GM18519 (cell line): ENCODE measurements around the gene RSPH10B2.
"Not testable (repeated sequence)": the region's sequence is repeated elsewhere in the genome, so short reads cannot be mapped to it uniquely, and the experiment has no call there.

Experiments
- ATAC-seq: cut with Tn5 transposase; IDR thresholded peaks from one replicate; pipeline ENCODE4 v1.9.1; 2021; ENCODE audit warnings: mild to moderate bottlenecking, moderate library complexity; ENCODE audit not compliant: unreplicated experiment, low FRiP score

The RSPH10B2 gene

DNA sequence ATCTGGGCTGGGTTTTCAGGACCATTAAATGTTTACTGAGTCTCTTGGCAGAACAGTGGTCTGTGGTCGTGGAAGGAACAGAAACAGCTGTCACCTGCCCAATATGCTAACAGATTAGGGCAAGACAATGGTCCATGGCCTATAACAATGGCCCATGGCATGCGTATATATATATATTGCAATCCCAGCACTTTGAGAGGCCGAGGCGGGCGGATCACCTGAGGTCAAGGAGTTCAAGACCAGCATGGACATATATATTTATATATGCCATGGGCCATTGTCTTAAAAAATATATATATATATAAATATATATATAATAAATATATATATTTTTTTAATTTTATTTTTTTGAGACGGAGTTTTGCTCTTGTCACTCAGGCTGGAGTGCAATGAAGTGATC lies 27.7 kb downstream of the RSPH10B2 start:
- not testable (repeated sequence) for ATAC-seq

DNA sequence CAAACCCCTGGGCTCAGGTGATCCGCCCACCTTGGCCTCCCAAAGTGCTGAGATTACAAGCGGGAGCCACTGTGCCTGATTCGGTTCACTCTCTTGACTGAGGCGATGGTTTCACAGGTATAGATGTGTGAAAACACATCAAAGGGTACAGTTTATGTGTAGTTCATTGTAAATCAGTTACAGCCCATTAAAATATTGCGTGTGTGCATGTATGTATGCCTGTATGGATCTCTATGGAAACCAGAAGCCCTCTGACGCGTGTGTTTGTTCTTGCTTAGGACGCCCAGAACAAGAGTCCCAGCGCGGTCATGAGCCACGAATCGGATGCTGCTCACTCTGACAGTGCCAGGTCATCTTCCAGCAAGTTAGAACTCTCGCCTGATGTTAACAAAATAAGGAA lies 35.5 kb downstream of the RSPH10B2 start:
- ATAC-seq, result not testable (repeated sequence)

DNA sequence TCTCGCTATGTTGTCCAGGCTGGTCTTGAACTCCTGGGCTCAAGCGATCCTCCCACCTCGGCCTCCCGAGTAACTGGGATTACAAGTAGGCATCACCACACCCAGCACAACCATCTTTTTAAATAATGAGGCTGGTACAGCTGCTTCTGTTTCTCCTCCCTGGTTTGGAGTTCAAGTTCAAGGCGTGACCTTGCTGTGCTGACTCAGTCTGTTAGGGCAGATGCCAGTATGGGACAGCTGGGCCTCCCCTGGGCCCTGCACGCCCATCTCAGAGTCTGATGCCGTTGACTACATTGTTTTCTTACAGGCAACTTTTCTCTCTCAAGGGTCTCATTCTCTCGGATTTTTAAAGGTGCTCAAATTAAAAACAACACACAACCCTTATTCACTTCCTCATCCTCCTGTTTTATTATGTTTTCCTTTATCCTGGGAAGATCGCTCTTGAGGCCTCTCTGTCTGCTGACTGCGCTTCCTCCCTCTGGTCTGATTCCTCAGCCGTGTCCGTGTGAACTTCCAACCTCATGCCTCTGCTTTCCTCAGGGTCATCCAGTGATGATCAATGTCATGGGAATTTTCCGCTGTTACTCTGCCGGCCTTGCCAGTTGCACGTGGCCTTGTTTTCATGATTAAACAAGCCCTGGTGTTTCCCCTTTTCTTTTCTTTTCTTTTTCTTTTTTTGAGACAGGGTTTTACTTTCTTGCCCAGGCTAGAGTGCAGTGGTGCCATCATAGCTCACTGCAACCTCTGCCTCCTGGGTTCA lies 38.4 kb downstream of the RSPH10B2 start:
- not testable (repeated sequence) for ATAC-seq

DNA sequence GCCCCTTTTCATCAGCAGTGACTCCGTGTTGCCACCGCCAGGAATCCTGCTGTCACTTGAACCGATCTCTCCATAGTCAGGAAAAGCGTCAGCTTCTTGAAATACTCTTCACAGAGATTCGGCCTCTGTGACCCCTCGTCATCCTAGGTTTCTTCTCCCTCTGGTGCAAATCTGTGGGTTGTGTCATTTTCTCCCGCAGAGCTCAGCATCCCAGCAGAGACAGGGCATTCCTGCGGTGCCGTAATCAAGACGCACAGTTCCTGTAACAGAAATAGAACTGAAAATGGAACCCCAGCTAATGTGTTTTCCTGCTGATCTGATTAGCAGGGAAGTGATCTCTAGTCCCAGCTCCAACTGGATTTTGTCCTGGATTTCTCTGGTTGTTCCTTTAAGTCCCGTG lies 40.4 kb downstream of the RSPH10B2 start:
- not testable (repeated sequence) for ATAC-seq

DNA sequence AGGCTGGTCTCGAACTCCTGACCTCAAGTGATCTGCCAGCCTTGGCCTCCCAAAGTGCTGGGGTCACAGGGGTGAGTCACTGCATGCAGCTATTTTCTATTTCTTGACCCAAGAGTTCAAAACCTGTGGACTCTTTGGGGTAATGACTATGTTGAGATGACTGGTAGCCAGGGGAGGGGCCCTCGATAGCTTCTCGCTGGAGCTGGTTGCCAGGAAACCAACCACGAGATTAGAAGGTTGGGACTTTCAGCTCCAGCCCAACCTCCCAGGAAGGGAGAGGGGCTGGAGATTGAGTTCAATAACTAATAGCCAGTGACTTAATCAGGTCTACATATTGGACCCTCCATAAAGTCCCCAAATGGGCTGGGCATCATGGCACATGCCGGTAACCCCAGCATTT lies 43.3 kb downstream of the RSPH10B2 start:
- not testable (repeated sequence) for ATAC-seq

DNA sequence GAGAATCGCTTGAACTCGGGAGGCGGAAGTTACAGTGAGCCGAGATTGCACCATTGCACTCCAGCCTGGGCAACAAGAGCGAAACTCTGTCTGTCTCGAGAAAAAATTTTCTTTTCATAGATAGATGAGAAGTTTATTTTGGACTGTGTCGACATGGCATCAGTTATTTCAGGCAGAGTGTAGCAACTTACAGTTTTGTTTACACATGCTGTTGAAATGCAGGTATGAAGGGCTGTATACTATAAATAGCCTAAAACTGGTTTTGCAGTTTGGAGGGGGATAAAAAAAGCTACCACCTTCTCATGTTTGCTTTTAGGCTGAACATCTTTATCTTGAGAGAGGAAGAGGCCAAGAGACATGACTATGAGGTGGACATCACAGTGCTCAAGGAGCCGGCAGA lies 44.1 kb downstream of the RSPH10B2 start:
- ATAC-seq, result not testable (repeated sequence)

DNA sequence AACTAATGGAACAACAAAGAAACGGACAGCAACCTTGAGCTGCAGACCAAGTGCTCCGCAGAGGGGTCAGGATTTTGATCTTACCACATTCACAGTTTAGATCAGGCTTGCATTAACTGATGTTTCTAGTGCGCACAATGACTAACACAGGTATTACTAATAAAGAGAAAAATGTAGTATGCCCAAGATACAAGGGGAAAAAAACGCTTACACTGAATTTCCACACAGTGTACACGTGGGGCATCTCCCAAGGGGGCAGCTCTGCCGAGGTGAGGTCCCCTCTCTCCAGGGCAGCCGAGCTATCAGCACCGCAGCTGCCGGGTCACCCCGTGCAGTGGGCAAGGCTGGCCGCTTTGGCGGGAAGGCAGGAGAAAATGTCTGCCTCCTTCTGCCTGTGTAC lies 46.0 kb downstream of the RSPH10B2 start:
- ATAC-seq, result not testable (repeated sequence)

DNA sequence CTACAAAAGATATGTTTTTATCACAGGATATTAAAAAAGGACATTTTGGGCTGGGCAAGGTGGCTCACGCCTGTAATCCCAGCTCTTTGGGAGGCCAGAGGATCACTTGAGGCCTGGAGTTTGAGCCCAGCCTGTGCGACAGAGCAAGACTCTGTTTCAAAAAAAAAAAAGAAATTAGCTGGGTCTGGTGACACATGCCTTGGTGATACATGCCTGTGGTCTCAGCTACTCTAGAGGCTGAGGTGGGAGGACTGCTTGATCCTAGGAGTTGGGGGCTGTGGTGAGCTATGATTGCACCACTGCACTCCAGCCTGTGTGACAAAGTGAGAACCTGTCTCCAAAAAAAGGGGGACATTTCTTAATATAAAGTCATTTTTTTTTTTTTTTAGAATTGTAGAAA lies 46.4 kb downstream of the RSPH10B2 start:
- ATAC-seq, result not testable (repeated sequence)

DNA sequence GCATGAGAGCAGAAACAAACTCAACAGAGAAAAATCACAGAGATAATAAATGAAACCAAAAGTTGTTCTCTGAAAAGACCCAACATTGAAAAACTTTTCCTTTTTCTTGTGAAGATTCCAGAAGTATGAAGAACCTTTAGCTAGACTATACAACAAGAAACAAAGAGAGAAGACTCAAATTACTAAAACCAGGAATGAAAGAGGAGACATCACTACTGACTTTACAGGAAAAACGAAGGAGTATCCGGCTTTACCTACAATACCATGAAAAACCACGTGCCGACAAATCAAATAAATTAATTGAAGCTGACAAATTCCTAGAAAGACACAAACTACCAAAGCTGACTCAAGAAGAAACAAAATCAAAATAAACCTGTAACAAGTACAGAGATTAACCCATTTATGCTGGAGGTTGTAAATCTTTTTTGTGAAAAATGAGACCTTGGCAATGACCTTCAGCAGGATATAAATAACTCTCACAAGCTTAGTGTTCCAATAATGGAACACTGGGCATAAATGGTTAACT lies 53.6 kb downstream of the RSPH10B2 start:
- ATAC-seq, result not testable (repeated sequence)

DNA sequence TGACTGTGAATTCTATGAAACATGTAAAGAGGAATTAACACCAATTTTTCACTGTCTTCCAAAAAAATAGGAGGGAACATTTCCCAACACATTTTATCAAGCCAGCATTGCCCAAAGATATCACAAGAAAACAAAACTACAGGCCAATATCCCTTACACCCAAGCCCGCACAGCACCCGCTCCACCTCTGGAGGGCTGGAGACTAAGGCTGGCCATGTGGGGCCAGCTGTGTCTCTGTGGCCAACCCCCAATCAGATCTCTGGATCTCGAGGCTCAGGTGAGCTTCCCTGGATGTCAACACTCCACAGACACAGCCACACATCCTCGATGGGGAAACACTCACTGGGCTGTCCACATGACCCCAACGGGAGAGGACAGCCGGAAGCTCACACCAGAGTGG lies 54.1 kb downstream of the RSPH10B2 start:
- ATAC-seq, result not testable (repeated sequence)

DNA sequence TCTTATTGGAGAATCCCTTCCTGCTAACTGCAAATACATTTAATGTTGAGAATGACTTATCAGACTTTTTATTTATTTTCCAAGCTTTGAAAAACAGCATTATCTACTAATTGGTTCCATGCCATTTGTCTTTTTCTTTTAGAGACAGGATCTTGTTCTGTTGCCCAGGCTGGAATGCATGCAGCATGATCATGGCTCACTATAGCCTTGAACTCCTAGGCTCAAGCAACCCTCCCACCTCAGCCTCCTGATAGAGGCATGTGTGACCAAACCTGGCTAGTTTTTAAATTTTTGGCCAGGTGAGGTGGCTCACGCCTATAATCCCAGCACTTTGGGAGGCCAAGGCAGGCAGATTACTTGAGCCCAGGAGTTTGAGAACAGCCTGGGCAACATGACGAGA lies 59.1 kb downstream of the RSPH10B2 start:
- ATAC-seq, result not testable (repeated sequence)

DNA sequence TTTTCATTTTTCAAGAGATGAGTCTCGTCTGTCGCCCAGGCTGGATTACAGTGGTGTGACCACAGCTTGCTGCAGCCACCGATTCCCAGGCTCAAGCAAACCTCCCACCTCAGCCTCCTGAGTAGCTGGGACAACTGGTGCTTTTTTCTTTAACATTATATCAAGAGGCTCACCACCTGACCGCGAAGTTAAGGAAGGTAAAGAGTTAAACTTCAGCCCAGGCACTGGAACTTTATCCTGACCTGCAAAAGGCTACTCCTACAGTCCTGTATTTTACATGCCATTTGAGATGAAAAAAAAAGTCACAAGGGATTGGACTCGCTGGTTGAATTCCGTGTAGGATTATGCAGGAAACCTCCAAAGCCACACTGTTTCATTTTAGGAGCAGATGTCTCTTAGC lies 61.6 kb downstream of the RSPH10B2 start:
- not testable (repeated sequence) for ATAC-seq

DNA sequence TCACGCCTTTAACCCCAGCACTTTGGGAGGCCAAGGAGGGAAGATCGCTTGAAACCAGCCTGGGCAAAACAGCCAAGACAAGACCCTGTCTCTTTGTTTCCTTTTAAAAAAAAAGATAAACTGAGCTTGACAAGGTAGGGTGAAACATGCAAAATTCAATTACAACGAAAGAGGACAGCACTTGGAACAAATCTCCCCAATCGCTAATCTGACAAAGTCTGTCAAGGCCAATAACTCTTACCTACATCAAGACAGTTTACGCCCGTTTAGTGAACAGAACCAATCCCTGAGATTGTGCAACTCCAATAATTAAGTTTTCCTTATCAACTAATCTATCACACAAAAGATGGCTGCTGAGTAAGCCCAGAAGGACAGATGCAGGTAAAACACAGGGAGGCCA lies 67.7 kb downstream of the RSPH10B2 start:
- not testable (repeated sequence) for ATAC-seq

DNA sequence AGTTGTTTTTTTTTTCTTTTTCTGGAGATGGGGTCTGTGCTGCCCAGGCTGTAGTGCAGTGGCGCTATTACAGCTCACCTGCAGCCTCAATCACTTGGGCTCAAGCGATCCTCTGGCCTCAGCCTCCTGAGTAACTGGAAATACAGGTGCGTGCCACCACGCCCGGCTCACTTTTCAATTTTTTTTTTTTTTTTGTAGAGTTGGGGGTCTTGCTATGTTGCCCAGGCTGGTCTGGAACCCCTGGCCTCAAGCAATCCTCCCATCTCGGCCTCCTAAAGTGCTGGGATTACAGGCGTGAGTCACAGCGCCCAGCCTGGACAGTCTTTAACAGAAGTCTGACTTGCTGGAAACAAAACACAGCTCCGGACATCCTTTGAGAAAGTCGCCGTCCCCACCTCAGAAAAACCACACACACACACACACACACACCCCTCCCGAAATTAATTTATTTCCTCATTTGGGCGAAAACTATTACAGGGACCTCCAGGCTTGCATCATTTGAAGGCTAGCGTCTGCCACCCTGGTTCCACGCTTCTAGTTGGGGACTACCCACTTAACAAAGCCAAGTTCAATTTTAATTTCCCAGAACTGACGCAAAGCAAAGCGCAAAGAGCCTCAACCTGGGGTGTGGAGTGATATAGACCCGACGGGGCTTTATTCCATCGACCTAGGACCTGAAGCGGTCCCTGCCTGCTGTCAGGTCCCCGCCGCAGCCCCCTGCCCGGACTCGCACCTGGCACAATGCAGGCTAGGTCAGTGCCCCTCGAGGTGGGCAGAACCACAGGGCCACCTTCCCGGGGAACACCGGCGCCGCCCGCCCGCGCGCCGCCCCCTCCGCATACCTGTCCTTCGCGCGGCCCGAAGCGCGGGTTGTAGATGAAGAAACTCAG lies 71.6 kb downstream of the RSPH10B2 start:
- peak; percentile 20 for ATAC-seq

DNA sequence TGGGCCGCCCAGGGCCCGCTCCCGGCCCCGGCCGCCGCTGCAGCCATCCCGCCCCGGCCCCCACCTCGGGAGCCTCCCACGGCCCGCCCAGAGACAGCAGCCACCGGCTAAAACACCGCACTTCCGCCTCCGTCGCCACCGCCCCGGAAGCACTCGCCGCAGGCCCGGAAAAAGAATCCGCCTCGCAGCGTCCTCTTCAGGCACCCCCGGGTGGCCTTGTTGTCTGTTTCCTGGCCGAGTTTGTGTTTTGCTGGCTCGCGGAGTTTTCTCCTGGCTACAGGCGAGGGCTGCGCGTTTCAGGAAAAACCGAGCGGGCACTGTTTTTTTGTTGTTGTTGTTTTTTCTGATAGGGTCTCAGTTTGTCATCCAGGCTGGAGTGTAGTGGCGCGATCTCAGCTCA lies 72.2 kb downstream of the RSPH10B2 start, which contains the start of gene CCZ1B:
TSS of gene CCZ1B (minus strand) at position 125 of the 400 bp plus-strand sequence. CDS start at position 47, 78 bp downstream.
- ATAC-seq, result peak; percentile 96

DNA sequence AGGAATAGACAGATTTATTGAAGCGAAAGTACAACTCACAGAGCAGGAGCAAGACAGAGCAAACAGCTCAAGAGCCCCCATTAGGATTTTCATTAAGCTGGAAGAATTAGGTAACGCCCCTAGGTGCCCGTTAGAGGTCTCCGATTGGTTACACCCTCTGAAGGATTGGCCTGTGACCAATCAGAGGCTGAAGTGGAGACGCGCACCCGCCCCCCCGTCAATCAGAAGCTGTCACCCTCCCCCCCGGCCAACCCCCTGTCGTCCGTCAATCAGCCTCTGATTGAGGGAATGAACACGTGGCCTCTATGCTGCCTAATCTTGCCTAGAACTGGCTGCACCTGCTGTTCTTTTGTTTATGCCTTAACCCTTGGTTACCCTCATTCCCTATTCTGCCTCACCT lies 73.3 kb downstream of the RSPH10B2 start:
- not testable (repeated sequence) for ATAC-seq

DNA sequence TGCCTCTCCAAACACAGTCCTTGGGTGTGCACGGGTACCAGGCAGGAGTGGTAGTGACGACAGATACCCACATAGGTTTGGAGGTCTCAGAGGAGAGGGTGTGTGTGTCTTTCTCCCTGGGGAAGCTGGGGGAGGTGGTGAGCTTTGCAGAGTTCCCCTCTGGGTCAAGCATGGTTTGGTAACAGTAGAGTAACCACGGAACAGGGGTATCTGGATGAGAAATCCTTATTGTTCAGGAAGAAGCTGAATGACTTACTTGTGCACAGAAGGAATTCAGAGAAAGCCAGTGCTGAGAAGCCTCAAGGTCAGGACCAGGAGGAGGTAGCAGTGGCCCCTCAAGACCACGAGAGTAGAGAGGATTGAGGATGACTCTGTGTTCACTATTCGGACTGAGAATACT lies 75.7 kb downstream of the RSPH10B2 start:
- ATAC-seq, result not testable (repeated sequence)

DNA sequence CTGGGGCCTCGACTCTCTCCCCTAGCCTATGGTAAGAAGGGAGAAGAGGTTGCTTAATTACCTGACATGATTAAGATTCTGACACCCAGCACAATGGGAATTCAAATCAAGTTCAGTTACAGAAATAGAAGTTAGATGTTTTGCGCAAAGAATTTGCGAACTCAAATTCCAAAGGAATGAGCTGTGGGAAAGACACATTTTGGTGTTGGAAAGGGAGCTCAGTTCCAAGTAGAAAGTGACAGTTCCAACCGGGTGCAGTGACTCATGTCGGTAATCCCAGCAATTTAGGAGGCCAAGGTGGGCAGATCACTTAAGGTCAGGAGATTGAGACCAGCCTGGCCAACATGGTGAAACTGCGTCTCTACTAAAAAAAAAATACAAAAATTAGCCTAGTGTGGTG lies 76.1 kb downstream of the RSPH10B2 start:
- not testable (repeated sequence) for ATAC-seq

DNA sequence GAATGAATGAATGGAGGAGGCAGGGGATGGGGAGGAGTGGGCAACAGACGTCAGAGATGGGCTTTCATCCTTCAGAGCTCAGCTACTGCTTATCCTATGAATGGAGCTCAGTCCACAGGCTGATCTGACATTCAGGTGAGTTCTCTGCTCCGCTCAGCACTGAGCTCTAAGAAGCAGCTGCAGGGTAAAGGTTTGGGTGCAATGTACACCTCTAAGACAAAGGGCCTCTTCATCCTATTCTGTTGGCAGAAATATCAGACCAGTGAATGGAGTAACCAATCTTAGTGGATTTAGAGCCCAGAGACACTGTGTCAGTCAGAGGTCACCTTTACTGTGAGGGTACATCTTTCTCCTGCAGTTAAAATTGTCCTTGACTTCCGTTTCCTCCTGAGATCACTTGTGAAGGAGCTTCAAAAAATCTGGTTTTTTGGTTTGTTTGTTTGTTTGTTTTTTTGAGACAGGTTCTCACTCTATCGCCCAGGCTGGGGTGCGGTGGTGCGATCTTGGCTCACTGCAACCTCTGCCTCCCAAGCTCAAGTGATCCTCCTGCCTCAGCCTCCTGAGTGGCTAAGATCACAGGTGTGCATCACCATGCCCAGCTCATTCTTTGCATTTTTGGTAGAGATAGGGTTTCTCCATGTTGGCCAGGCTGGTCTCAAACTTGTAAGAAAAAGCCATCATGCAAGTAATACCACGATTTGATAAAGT lies 77.3 kb downstream of the RSPH10B2 start:
- no peak for ATAC-seq

DNA sequence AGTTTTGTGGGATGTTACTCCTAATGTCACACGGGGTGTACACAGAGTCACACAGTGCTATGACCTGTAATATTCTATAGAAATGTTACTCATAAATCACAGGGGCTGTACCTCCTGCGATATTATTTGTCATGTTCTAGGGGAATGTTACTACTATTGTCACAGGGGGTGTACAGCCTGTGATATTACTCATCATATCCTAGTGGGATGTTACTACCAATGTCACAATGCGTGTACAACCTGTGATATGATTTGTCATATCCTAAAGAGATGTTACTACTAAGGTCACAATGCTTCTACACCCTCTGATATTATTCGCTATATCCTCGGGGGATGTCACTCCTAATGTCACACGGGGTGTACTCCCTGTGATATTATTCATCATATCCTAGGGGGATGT lies 79.7 kb downstream of the RSPH10B2 start:
- ATAC-seq, result no peak
